GM12878 (cell line): ENCODE results near the gene FBXW8. TPM values are rescaled to one million over a fixed set of nuclear protein-coding genes. Genes with fewer than 3 reads are reported as not detected.

ENCODE experiments used
- ATAC-seq: fragments of 200-7000 bp; cut with Tn5 transposase; 3 replicates; pipeline ENCODE4 v1.9.1; 2020; ENCODE audit warnings: mild to moderate bottlenecking, moderate library complexity
- BruUV-seq: library from RNA; stranded (reverse); fragments of 400-500 nt; replicated peaks from 2 replicates; lab custom pipeline; 2021; lab: Mats Ljungman, UMichigan
- CTCF ChIA-PET: fragments of 300-600 bp; sonication (Branson Sonifier 250); formaldehyde crosslinking; extraction: SDS; loops from one replicate; lab custom pipeline; 2021; ENCODE audit warnings: inconsistent platforms; lab: Yijun Ruan, JAX
- POLR2A ChIA-PET: fragments of 350-600 bp; formaldehyde crosslinking; extraction: SDS; loops from one replicate; lab custom pipeline; 2021; ENCODE audit warnings: inconsistent platforms; lab: Charles Lee
- RAD21 ChIA-PET: fragments of 300-600 bp; sonication (Branson Sonifier 250); formaldehyde crosslinking; loops from one replicate; lab custom pipeline; 2023; ENCODE audit warnings: antibody characterized with exemption; ENCODE audit not compliant: unreplicated experiment; lab: Charles Lee
- SMC1A ChIA-PET: fragments of 300-600 bp; sonication (Branson Sonifier 250); formaldehyde crosslinking; loops from one replicate; lab custom pipeline; 2023; ENCODE audit not compliant: unreplicated experiment, uncharacterized antibody; lab: Charles Lee
- DNase-seq: peaks from one replicate; pipeline ENCODE4 v3.0.0-alpha.2; 2011; ENCODE audit warnings: low read depth, low spot score
- FAIRE-seq: peaks from 3 replicates; lab custom pipeline; 2011; peaks lifted over from hg19 to GRCh38; lab: Jason Lieb, UNC
- H2AFZ ChIP-seq: 2 replicates; pipeline ENCODE4 v1.6.0; 2011; ENCODE audit warnings: low read depth, low read length, control low read depth; ENCODE audit not compliant: control insufficient read depth
- H3K27ac ChIP-seq: 2 replicates; pipeline ENCODE4 v1.5.1; 2011; ENCODE audit warnings: control low read depth; ENCODE audit not compliant: control insufficient read depth, insufficient read depth
- H3K27me3 ChIP-seq, 2 experiments: replicated peaks in 1 of 2; 2 replicates each; pipeline versions ENCODE4 v1.6.0 to v1.6.1; 2011; ENCODE audit warnings: low read length in 1 of 2; ENCODE audit not compliant: control insufficient read depth in 2 of 2, insufficient read depth in 2 of 2
- H3K36me3 ChIP-seq, 2 experiments: 2 replicates each; pipeline ENCODE4 v1.5.1; 2011; ENCODE audit warnings: low read length in 1 of 2; ENCODE audit not compliant: control insufficient read depth in 2 of 2, insufficient read depth in 2 of 2
- H3K4me1 ChIP-seq: 2 replicates; pipeline ENCODE4 v1.6.1; 2011; ENCODE audit warnings: mild to moderate bottlenecking, low read length, moderate library complexity, mixed read lengths; ENCODE audit not compliant: control insufficient read depth, insufficient read depth
- H3K4me2 ChIP-seq: 2 replicates; pipeline ENCODE4 v1.6.0; 2011; ENCODE audit warnings: control low read depth; ENCODE audit not compliant: control insufficient read depth, insufficient read depth
- H3K4me3 ChIP-seq: fragments of 200-600 bp; sonication (generic); 2 replicates; pipeline ENCODE4 v1.5.1; 2016
- H3K79me2 ChIP-seq: 2 replicates; pipeline ENCODE4 v1.6.0; 2011; ENCODE audit warnings: low read length; ENCODE audit not compliant: control insufficient read depth, insufficient read depth
- H3K9ac ChIP-seq: 2 replicates; pipeline ENCODE4 v1.8.0; 2011; ENCODE audit warnings: low read length, control low read depth, mixed read lengths; ENCODE audit not compliant: control insufficient read depth, insufficient read depth
- H3K9me3 ChIP-seq: replicated peaks from 3 replicates; pipeline ENCODE4 v1.5.1; 2011; ENCODE audit warnings: mild to moderate bottlenecking, low read length; ENCODE audit not compliant: control insufficient read depth, insufficient read depth
- H4K20me1 ChIP-seq: 2 replicates; pipeline ENCODE4 v1.6.0; 2011; ENCODE audit not compliant: control insufficient read depth, insufficient read depth
- KDM1A ChIP-seq: fragments of 200-600 bp; sonication (generic); IDR thresholded peaks from 2 replicates; pipeline ENCODE4 v1.6.1; 2016; ENCODE audit warnings: borderline replicate concordance
- MYC ChIP-seq: IDR thresholded peaks from 2 replicates; pipeline ENCODE4 v1.6.1; 2011; ENCODE audit warnings: mild to moderate bottlenecking, low read length, moderate library complexity, inconsistent platforms; ENCODE audit not compliant: insufficient read depth, insufficient replicate concordance, insufficient read length, severe bottlenecking
- RBBP5 ChIP-seq: fragments of 200-600 bp; sonication (generic); conservative IDR thresholded peaks from 2 replicates; pipeline ENCODE4 v1.6.1; 2016
- RCOR1 ChIP-seq: conservative IDR thresholded peaks from 2 replicates; pipeline ENCODE4 v1.6.1; 2012; ENCODE audit warnings: low read depth, low read length, improper control_type of control experiment
- TAF1 ChIP-seq: IDR thresholded peaks from 2 replicates; pipeline ENCODE4 v1.6.1; 2011; ENCODE audit warnings: mild to moderate bottlenecking, low read depth, low read length, borderline replicate concordance
- ZSCAN29 ChIP-seq: fragments of 450-650 bp; IDR thresholded peaks from 2 replicates; pipeline ENCODE4 v1.6.1; 2017; ENCODE audit warnings: mild to moderate bottlenecking, moderate library complexity
- WGBS: methylation state at CpG from one replicate; pipeline ENCODE4 v1.1.6; 2016; ENCODE audit warnings: low lambda C conversion rate; ENCODE audit not compliant: insufficient replicate concordance, insufficient coverage; ENCODE audit errors: missing lambda C conversion rate; 5-methylcytosine and 5-hydroxymethylcytosine counted together
- in situ Hi-C: fragments of 300-500 bp; cut with MboI; formaldehyde crosslinking; loops from 9 replicates; pipeline ENCODE4 v1.14.3; 2018; ENCODE audit warnings: mixed read lengths
- intact Hi-C: fragments of 100-400 bp; cut with micrococcal nuclease; formaldehyde crosslinking; loops from one replicate; pipeline ENCODE4 v1.14.2; 2022; ENCODE audit not compliant: unreplicated experiment
- polyA plus RNA-seq, 11 experiments: library from polyadenylated mRNA; depleted of rRNA in 4 of 11; unstranded in 6 of 11; stranded (reverse) in 5 of 11; fragments of >200 nt; fragmentation: Nextera tagmentation in 4 of 11; fragmentation: Illumina TruSeq in 1 of 11; extraction: Ambion mirVana in 4 of 11; extraction: Trizol in 1 of 11; gene quantifications; 1 replicate in 1 of 11; 2 replicates in 10 of 11; pipeline versions ENCODE4 v1.2.1 to v1.2.3, GENCODE V29; 2011 to 2016; ENCODE audit warnings: inconsistent platforms in 2 of 11, missing spikeins in 2 of 11, low read depth in 1 of 11
- total RNA-seq, 4 experiments: library from RNA; depleted of rRNA in 3 of 4; stranded (reverse); fragments of >200 nt in 3 of 4; fragmentation: Illumina TruSeq in 1 of 4; extraction: Trizol in 1 of 4; gene quantifications; 2 replicates each; pipeline versions ENCODE4 v1.2.1 to v1.2.3, GENCODE V29; 2013 to 2021
- TF ChIP-seq, protein P1 (sequence below): IDR thresholded peaks from 2 replicates; pipeline ENCODE4 v1.6.1; 2012; ENCODE audit warnings: low read length, inconsistent platforms
- TF ChIP-seq, protein P2 (sequence below): fragments of 450-650 bp; IDR thresholded peaks from 2 replicates; pipeline ENCODE4 v1.6.1; 2017; ENCODE audit warnings: mild to moderate bottlenecking, moderate library complexity

Gene FBXW8
- total and polyA plus RNA-seq, 10 of the 15 experiments (the other 5 are each of a cell fraction or from before 2014, with no cell fraction given): 0.49 to 7.5 (median 4.4) TPM

DNA sequence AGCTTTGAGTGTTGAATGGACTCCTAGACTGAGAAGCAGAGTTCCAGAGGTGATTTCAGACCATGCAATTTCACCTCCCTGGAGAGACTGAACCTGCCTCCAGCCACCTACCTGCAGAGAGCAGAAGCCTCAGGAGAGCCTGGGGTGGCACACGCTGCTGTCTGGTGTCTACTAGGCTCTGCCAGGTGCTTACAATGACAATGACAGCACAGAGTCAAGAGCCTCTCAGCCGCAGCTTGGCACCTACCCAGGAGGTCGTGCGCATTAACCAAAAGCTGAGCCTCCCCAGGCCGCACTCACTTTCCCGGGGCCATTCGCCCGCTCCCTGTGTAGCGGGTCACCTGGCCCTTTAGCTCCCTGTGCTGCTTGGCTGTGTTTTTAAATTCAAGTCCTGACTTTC, 125.3 kb downstream of the FBXW8 start:
- no peak for DNase-seq
- Histone ChIP-seq H3K9ac (no peak overlapping the region), H3K4me3 (no peak overlapping the region), H4K20me1 (no peaks in the 10 kb centered on the region), H3K4me1 (no peaks in the 10 kb centered on the region; the same call in 1 of the 2 replicates), H3K79me2 (no peaks in the 10 kb centered on the region), H2AFZ (no peak overlapping the region), H3K27me3 (peaks cover 0 to 4% of the 10 kb centered on the region in 2 experiments; a peak in 1 of 4 replicates), H3K9me3 (no peaks in the 10 kb centered on the region), H3K4me2 (no peak overlapping the region), H3K27ac (no peak overlapping the region), H3K36me3 (no peaks in the 10 kb centered on the region)
- ATAC-seq: no peak
- no peak for FAIRE-seq
- POLR2A ChIA-PET: no interaction called here
- RAD21 ChIA-PET: no interaction called here
- SMC1A ChIA-PET: no interaction called here
- BruUV-seq: no TSS peak
- TF ChIP-seq MYC (no peak), TAF1 (no peak), RCOR1 (no peak), ZSCAN29 (no peak), RBBP5 (no peak), KDM1A (no peak)
- TF ChIP-seq, protein P1, sequence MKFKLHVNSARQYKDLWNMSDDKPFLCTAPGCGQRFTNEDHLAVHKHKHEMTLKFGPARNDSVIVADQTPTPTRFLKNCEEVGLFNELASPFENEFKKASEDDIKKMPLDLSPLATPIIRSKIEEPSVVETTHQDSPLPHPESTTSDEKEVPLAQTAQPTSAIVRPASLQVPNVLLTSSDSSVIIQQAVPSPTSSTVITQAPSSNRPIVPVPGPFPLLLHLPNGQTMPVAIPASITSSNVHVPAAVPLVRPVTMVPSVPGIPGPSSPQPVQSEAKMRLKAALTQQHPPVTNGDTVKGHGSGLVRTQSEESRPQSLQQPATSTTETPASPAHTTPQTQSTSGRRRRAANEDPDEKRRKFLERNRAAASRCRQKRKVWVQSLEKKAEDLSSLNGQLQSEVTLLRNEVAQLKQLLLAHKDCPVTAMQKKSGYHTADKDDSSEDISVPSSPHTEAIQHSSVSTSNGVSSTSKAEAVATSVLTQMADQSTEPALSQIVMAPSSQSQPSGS: no peak
- TF ChIP-seq, protein P2, sequence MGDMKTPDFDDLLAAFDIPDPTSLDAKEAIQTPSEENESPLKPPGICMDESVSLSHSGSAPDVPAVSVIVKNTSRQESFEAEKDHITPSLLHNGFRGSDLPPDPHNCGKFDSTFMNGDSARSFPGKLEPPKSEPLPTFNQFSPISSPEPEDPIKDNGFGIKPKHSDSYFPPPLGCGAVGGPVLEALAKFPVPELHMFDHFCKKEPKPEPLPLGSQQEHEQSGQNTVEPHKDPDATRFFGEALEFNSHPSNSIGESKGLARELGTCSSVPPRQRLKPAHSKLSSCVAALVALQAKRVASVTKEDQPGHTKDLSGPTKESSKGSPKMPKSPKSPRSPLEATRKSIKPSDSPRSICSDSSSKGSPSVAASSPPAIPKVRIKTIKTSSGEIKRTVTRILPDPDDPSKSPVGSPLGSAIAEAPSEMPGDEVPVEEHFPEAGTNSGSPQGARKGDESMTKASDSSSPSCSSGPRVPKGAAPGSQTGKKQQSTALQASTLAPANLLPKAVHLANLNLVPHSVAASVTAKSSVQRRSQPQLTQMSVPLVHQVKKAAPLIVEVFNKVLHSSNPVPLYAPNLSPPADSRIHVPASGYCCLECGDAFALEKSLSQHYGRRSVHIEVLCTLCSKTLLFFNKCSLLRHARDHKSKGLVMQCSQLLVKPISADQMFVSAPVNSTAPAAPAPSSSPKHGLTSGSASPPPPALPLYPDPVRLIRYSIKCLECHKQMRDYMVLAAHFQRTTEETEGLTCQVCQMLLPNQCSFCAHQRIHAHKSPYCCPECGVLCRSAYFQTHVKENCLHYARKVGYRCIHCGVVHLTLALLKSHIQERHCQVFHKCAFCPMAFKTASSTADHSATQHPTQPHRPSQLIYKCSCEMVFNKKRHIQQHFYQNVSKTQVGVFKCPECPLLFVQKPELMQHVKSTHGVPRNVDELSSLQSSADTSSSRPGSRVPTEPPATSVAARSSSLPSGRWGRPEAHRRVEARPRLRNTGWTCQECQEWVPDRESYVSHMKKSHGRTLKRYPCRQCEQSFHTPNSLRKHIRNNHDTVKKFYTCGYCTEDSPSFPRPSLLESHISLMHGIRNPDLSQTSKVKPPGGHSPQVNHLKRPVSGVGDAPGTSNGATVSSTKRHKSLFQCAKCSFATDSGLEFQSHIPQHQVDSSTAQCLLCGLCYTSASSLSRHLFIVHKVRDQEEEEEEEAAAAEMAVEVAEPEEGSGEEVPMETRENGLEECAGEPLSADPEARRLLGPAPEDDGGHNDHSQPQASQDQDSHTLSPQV: no peak
- WGBS: over 99% methylated on average over 9 of the region's 9 CpGs
- intact Hi-C loops (no loop called here), in situ Hi-C loops (no loop called here)
- CTCF ChIA-PET: interaction anchor here (2.1 kb wide), 1 partner anchor 9 kb away, joined by 9 read pairs; no protein-coding TSS in a partner anchor
